Measurements from ENCODE around the gene PLA2G2C. TPM values are rescaled to one million over a fixed set of nuclear protein-coding genes. Genes with fewer than 3 reads are reported as not detected.

The PLA2G2C gene
- total RNA-seq, 1 experiment from 2014 or later: not detected

DNA sequence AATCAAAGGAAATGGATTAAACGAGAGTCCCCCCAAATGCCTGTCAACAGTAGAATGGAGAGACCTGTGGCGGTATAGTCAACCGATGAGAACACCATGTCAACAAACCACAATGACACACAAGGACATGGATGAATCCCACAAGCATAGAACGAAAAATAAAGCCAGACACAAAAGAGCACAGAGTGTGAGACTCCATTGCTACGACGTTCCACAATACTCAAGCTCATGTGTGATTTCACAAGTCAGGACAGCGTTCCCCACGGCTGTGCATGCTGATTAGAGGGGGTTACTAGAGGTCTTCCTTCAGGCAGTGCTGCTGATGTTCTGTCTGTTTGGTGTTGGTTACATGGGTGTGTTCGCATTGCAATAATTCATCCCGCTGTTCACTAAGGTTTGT lies 61.2 kb downstream of the PLA2G2C start (continued):
- TF ChIP-seq, protein P1, sequence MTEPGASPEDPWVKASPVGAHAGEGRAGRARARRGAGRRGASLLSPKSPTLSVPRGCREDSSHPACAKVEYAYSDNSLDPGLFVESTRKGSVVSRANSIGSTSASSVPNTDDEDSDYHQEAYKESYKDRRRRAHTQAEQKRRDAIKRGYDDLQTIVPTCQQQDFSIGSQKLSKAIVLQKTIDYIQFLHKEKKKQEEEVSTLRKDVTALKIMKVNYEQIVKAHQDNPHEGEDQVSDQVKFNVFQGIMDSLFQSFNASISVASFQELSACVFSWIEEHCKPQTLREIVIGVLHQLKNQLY (CRISPR knock-in tag; IDR thresholded peaks at IDR 0.05): no peak
- TF ChIP-seq CBFB (CRISPR knock-in tag; IDR thresholded peaks at IDR 0.05; ENCODE audit: low read depth): no peak
- TF ChIP-seq, protein P2, sequence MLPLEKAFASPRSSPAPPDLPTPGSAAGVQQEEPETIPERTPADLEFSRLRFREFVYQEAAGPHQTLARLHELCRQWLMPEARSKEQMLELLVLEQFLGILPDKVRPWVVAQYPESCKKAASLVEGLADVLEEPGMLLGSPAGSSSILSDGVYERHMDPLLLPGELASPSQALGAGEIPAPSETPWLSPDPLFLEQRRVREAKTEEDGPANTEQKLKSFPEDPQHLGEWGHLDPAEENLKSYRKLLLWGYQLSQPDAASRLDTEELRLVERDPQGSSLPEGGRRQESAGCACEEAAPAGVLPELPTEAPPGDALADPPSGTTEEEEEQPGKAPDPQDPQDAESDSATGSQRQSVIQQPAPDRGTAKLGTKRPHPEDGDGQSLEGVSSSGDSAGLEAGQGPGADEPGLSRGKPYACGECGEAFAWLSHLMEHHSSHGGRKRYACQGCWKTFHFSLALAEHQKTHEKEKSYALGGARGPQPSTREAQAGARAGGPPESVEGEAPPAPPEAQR (CRISPR knock-in tag; IDR thresholded peaks at IDR 0.05): no peak
- no peak for TF ChIP-seq ZNF232 (CRISPR knock-in tag; IDR thresholded peaks at IDR 0.05)
- no peak for TF ChIP-seq PRRX2 (CRISPR knock-in tag; IDR thresholded peaks at IDR 0.05)
- no peak for TF ChIP-seq TCF7 (CRISPR knock-in tag; IDR thresholded peaks at IDR 0.05; ENCODE audit: low read depth)

DNA sequence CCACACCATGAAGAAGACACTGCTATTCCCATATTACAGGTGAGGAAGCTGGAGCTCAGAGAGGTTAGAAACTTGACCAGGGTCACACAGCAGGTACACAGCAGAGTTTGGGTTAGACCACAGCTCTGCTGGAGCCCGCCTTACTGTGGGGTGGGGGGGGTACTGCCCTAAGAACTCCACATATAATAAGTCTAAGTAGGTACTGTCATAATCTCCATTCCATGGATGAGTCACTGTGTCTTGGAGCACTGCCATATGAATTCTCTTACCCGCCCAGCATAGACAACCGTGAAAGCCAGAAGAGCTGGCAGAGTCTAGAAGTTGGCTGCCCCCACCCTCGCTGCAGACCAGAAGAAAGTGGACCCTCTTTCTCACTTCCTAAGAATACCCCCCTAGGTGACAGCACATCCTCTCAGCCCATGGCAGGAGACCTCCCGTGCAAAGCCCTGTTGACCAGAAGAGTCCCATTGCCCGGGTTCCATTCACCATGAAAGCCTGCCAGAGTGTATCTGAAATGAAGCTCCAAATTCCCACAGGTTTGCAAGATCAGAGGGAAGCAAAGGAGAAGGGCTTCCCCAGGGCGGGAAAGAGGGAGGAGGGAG lies 61.8 kb downstream of the PLA2G2C start:
- no peaks in the 10 kb centered on the region; the same call in 1 of the 2 replicates for H3K27me3 Mint-ChIP-seq (ENCODE audit: low read depth)
- H3K9me3 Mint-ChIP-seq: peaks cover under 1% of the 10 kb centered on the region
- ATAC-seq (no peak), DNase-seq (ENCODE audit: low spot score) (no peak)
- peaks cover under 1% of the 10 kb centered on the region; the same call in 1 of the 2 replicates for H3K36me3 Mint-ChIP-seq
- no peak overlapping the region for H3K4me3 Mint-ChIP-seq
- ChIA-PET POLR2A (no interaction called here), CTCF (interaction anchor here (1.2 to 2.1 kb wide), 2 partner anchors 27 to 150 kb away, joined by 5 to 7 read pairs; no protein-coding TSS in a partner anchor)
- TF ChIP-seq, protein P3, sequence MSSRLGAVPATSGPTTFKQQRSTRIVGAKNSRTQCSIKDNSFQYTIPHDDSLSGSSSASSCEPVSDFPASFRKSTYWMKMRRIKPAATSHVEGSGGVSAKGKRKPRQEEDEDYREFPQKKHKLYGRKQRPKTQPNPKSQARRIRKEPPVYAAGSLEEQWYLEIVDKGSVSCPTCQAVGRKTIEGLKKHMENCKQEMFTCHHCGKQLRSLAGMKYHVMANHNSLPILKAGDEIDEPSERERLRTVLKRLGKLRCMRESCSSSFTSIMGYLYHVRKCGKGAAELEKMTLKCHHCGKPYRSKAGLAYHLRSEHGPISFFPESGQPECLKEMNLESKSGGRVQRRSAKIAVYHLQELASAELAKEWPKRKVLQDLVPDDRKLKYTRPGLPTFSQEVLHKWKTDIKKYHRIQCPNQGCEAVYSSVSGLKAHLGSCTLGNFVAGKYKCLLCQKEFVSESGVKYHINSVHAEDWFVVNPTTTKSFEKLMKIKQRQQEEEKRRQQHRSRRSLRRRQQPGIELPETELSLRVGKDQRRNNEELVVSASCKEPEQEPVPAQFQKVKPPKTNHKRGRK (CRISPR knock-in tag; IDR thresholded peaks at IDR 0.05; ENCODE audit: borderline replicate concordance): no peak
- TF ChIP-seq NR1H2 (CRISPR knock-in tag; IDR thresholded peaks at IDR 0.05) (no peak), ZNF121 (CRISPR knock-in tag; IDR thresholded peaks at IDR 0.05) (no peak)
- TF ChIP-seq, protein P4, sequence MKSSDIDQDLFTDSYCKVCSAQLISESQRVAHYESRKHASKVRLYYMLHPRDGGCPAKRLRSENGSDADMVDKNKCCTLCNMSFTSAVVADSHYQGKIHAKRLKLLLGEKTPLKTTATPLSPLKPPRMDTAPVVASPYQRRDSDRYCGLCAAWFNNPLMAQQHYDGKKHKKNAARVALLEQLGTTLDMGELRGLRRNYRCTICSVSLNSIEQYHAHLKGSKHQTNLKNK (CRISPR knock-in tag; IDR thresholded peaks at IDR 0.05): no peak
- TF ChIP-seq, protein P5, sequence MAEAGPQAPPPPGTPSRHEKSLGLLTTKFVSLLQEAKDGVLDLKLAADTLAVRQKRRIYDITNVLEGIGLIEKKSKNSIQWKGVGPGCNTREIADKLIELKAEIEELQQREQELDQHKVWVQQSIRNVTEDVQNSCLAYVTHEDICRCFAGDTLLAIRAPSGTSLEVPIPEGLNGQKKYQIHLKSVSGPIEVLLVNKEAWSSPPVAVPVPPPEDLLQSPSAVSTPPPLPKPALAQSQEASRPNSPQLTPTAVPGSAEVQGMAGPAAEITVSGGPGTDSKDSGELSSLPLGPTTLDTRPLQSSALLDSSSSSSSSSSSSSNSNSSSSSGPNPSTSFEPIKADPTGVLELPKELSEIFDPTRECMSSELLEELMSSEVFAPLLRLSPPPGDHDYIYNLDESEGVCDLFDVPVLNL (CRISPR knock-in tag; IDR thresholded peaks at IDR 0.05; ENCODE audit: borderline replicate concordance, low read depth): no peak
- TF ChIP-seq, protein P6, sequence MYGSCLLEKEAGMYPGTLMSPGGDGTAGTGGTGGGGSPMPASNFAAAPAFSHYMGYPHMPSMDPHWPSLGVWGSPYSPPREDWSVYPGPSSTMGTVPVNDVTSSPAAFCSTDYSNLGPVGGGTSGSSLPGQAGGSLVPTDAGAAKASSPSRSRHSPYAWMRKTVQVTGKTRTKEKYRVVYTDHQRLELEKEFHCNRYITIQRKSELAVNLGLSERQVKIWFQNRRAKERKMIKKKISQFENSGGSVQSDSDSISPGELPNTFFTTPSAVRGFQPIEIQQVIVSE (CRISPR knock-in tag; IDR thresholded peaks at IDR 0.05; ENCODE audit: borderline replicate concordance): no peak
- no peak overlapping the region for H3K27ac Mint-ChIP-seq
- no peaks in the 10 kb centered on the region for H3K4me1 Mint-ChIP-seq

DNA sequence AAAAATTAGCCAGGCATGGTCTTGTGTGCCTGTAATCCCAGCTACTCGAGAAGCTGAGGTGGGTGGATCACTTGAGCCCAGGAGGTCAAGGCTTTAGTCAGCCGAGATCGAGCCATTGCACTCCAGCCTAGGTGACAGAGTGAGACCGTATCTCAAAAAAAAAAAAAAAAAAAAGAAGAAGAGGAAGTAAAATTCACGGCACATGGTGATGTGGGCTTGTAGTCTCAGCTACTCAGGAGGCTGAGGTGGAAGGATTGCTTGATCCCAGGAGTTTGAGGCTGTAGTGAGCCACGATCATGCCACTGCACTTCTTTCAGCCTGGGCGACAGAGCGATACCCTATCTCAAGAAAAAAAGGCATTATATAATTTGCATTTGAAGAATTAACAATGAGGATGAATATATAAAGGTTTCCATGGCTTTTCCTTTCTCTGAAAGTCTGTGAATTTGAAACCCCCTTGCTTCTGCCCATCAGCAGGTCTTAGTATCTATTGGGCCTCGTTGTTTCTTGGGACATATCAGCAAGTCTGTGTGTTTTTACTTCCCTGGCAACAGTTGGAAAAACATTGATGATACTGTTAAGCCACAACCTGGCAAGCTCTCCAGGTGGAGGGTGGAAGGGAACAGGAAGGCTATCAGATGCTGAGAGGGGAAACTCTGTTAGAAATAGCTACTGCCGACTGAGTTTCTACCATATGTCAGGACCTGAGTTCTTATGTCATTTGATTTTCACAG lies 62.4 kb downstream of the PLA2G2C start:
- no peaks in the 10 kb centered on the region; the same call in 1 of the 2 replicates for H3K27me3 Mint-ChIP-seq (ENCODE audit: low read depth)
- no peak for ATAC-seq
- ChIA-PET POLR2A (no interaction called here), CTCF (interaction anchor here (1.2 to 2.1 kb wide), 2 partner anchors 28 to 149 kb away, joined by 5 to 7 read pairs; no protein-coding TSS in a partner anchor)
- H3K4me3 Mint-ChIP-seq: no peak overlapping the region
- H3K9me3 Mint-ChIP-seq: no peaks in the 10 kb centered on the region
- no peak overlapping the region for H3K27ac Mint-ChIP-seq
- H3K4me1 Mint-ChIP-seq: no peaks in the 10 kb centered on the region
- no peaks in the 10 kb centered on the region for H3K36me3 Mint-ChIP-seq
- no peak for DNase-seq (ENCODE audit: low spot score)
- TF ChIP-seq IRF2 (CRISPR knock-in tag; IDR thresholded peaks at IDR 0.05; ENCODE audit: borderline replicate concordance, low read depth) (no peak), FOXJ3 (CRISPR knock-in tag; IDR thresholded peaks at IDR 0.05; ENCODE audit: borderline replicate concordance) (no peak), TP53 (CRISPR knock-in tag; IDR thresholded peaks at IDR 0.05) (no peak), ESRRA (CRISPR knock-in tag; IDR thresholded peaks at IDR 0.05; ENCODE audit: borderline replicate concordance) (no peak)
- TF ChIP-seq, protein P7, sequence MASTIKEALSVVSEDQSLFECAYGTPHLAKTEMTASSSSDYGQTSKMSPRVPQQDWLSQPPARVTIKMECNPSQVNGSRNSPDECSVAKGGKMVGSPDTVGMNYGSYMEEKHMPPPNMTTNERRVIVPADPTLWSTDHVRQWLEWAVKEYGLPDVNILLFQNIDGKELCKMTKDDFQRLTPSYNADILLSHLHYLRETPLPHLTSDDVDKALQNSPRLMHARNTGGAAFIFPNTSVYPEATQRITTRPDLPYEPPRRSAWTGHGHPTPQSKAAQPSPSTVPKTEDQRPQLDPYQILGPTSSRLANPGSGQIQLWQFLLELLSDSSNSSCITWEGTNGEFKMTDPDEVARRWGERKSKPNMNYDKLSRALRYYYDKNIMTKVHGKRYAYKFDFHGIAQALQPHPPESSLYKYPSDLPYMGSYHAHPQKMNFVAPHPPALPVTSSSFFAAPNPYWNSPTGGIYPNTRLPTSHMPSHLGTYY (CRISPR knock-in tag; IDR thresholded peaks at IDR 0.05): no peak

Measured in WTC11 (cell line).